Stimulated activated CD8-positive, alpha-beta memory T cell treated with anti-CD3 and anti-CD28 coated beads, Interleukin-15, amount 100 ng/mL, for 48 hours (primary cell): ENCODE measurements around the gene NASP.

ENCODE experiments used
- DNase-seq, 2 donors: peaks; one replicate each; pipeline ENCODE4 v3.0.0-alpha.2; 2020; ENCODE audit warnings: low read depth in 2 of 2

NASP gene

DNA sequence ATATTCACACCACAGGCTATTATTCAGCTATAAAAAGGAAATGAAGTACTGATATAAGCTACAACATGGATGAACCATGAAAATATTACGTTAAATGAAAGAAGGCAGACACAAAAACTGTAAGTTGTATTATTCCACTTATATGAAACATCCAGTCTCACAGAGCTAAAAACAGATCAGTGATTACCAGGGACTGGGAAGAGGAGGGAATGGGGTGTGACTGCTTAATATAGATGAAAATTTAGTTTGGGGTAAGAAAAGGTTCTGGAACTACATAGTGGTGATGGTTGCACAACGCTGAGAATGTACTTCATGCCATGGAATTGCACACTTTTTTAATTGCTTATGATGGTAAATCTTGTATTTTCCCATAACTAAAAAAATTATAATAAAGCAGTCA lies 83.0 kb downstream of the NASP start:
- no peak for DNase-seq

DNA sequence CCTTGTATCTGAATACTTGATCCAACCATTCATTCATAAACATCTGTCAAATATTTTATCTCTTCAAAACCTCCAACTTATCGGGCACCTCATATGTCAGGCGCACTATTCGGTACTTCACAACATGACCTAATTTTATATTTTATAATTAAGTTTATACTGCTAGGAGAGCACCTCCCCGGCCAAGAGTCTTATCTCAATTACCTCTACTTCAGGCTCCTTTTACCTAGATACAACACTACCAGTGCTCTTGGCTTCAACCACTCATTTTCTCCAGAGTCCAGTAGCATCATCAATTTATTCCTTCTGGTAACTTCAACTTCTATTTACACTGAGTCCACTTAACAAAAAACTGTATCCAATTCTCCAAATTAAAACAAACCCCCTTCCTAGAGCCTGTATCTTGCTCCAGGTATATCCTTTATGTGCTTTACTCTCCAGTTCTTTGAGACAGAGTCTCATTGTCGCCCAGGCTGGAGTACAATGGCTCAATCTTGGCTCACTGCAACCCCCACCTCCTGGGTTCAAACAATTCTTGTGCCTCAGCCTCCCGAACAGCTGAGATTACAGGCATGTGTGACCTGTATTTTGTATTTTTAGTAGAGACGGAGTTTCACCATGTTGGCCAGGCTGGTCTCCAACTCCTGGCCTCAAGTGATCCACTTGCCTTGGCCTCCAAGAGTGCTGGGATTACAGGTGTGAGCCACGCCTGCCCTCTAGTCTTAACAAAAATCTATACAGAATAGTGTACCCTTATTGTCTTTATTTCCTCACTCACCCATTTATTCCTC lies 83.7 kb downstream of the NASP start:
- no peak for DNase-seq
